NOMO-1 (cell line): ENCODE data around the gene ARTN.
A peak's percentile ranks its signal among the peaks of the same experiment; 100 is the strongest.

Source experiments
- DNase-seq, 2 experiments: peaks; one replicate each; lab custom pipeline; 2025; ENCODE audit not compliant: unreplicated experiment in 2 of 2; lab: John Stamatoyannopoulos, UW

Gene ARTN

DNA sequence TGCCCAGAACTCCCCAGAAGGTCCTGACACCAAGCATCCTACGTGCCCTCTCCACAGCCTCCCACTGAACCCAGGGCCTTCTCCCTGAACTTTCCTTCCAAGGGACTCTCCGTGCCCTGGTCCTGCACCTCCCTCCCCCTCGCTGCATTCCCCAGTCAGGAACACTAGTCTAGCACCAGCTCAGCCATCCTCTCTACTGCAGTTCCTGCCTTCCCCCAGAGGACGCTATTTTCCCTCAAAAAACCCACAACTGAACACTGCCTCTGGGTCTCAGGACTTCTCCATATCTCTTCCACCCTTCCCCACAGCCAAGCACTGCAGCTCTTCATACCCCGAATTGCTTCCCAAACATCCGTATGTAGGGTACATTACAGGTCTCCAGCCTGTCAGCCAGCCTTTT, 12.6 kb upstream of the ARTN start:
- DNase-seq: no peak

DNA sequence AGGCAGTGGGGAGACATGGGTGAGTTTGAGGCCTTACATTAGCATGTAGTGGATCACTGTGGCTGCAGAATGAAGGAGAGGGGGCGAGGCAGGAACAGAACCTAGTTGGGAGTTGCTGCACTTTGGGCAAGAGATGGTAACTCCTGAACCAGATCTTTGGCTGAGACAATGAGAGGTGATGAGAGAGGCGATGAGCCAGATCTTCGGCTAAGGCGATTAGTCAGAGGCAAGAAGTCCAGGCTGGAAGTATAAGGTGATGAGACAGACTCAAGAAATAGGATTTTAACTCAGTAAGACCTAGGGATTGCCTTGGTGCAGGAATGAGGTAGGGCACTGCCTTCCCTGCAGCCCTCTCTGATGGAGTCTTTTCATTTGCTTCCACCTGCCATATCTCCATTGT, 9.1 kb upstream of the ARTN start:
- no peak for DNase-seq

DNA sequence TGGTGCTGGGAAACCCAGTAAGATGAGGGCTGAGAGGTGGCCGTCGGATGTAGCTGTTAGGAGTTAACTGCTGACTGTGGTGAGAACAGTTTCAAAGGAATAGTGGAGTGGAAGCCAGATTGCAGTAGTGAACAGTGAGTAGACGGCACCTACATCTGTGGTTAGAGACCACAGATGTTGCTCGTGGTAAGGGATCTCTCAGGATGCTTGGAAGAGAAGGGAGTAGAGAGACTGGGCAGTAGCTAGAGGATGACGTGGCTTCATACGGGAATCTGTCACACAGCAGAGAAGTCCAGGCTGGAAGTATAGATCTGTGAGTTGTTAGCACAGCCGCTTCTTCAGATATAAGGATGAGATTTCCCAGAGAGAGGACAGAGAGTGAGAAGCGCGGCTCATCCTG, 7.8 kb upstream of the ARTN start:
- no peak for DNase-seq

DNA sequence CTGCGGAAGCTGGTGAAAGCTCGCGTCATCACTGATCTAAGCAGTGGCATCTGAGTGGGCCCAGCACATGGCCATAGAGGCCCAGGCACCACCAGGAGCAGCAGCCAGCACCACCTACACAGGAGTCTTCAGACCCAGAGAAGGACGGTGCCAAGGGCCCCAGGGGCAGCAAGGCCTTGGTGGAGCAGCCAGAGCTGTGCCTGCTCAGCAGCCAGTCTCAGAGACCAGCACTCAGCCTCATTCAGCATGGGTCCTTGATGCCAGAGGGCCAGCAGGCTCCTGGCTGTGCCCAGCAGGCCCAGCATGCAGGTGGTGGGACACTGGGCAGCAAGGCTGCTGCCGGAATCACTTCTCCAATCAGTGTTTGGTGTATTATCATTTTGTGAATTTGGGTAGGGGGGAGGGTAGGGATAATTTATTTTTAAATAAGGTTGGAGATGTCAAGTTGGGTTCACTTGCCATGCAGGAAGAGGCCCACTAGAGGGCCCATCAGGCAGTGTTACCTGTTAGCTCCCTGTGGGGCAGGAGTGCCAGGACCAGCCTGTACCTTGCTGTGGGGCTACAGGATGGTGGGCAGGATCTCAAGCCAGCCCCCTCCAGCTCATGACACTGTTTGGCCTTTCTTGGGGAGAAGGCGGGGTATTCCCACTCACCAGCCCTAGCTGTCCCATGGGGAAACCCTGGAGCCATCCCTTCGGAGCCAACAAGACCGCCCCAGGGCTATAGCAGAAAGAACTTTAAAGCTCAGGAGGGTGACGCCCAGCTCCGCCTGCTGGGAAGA, 3.2 kb upstream of the ARTN start:
- no peak for DNase-seq

DNA sequence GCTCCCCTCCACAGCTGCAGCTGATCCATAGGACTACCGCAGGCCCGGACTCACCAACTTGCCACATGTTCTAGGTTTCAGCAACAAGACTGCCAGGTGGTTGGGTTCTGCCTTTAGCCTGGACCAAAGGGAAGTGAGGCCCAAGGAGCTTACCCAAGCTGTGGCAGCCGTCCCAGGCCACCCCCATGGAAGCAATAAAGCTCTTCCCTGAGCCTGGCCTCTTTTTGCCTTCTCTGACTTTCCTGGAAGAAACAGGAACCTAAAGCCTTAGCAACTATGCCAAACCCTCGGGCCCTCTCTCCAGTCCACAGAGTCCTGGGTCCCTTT, 2.7 kb upstream of the ARTN start:
- no peak for DNase-seq

DNA sequence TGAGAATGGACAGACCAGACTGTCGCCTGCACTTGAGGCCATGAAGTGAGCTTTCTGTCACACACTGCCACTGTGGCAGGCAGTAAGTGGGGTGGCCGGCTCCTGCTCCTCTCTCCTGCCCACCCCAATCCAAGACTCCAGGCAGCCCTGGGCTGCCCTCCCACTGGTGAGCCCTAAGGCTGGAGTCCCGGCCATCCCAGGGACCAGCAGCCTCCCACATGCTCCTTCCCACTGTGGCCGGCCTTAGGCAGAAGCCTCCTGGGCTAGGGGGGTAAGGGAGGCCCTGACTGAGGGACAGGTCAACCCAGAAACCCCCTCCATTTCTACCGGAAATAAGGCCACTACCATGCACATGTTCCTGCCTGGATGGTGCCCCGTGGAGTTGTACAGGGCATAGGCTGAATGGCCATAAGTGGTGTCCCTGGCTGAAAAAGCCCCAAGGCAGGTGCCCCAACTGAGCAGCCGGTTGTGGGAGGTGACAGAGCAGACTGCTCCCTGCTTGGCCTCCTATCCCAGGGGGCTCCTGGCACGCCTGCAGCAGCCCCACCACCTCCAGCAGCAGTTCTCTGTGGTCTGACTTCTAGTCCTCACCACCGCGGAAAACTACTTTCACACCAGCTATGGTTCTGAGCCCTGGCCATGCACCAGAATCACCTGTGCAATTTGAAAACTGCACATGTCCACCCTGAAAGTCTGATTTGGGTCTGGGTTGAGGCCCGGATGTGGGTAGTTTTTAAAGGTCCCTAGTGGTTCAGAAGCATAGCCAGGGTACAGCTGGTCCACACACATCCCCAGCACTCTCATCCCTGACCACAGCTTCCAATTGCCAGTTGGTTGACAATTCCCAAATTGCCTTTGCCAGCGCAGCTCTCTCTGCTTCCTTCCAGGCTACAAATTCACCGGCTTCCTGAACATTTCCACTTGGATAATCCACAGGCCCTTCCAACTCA, 1.6 kb upstream of the ARTN start:
- no peak for DNase-seq

DNA sequence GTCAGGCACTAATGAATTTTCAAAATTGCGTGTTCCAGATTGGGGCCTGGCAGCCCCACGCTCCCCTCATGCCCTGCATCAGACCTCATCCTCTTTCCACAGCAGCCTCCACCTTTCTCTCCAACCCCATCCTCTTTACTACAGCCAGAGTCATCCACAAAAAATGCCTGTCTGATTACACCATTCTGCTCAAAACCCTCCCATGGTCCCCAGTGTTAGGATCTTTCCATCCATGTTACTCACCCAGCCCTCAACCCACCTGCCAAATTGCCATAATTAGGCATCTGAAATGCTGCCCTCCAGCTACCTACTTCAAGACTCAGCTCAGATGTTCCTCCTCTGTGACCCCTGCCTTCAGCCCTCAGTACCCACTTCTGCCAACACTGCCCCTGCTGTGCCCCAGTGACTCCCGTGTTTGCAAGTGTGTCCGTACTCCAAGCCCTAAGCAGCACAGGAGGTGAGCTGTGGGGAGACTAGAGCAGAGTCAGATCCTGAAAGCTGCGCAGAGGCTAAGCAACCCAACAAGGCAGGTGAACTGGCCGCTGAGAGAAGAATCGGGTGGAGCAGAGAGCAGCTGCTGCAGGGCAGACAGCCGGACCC, 715 bp upstream of the ARTN start:
- DNase-seq: no peak

DNA sequence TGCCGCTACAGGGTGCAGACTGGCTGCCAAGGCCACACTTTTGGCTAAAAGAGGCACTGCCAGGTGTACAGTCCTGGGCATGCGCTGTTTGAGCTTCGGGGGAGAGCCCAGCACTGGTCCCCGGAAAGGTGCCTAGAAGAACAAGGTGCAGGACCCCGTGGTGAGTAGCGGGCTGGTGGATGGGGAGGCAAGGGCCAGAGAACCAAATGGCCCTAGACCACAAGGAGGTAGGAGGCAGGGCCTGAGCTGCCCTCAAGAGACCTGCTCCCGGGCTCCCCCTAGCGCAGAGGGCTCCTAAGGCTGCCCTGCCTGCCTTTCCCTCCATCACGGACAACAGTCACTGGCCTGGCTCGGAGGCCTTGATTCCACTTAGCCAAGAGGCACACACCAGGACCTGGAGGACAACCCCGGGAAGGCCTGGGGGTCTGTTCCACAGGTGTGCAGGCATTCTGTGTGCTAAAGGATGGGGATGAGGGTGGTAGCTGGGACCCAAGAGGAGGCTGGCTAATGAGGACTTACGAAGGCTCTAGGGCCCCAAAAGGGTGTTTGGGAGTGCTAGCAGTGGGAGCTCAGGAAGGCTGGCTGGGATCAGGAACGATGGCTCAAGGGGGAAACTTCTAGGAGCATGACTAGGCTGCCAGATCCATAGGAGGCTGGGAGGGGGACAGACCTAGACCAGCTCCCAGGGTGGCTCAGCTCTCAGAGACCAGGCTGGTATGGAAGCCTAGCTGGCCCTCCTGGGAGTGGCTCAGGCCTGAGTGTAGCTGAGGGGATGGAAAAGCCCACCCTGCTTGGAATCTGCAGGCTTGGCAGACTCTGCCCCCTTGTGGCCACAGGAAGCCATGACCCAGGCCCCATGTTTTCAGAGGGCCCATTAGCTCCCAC, 742 bp downstream of the ARTN start:
- DNase-seq: peak; percentile 58 to 62

DNA sequence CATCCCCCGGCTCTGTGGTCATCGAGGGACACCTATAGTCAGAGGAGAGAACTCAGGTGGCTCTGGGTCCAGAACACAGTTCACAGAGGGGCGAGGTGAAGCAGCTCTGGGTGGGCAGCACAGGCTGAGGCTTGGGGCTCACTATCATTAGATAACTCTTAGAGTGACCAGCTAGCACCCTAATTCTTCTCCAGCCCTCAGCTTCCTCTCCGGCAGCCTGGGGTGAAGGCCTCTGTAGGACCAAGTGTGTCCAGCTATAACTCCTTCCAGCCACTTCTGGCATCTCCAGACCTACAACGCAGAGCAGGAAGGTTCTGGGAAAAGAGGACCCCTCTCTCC, 1.4 kb downstream of the ARTN start:
- DNase-seq: no peak

DNA sequence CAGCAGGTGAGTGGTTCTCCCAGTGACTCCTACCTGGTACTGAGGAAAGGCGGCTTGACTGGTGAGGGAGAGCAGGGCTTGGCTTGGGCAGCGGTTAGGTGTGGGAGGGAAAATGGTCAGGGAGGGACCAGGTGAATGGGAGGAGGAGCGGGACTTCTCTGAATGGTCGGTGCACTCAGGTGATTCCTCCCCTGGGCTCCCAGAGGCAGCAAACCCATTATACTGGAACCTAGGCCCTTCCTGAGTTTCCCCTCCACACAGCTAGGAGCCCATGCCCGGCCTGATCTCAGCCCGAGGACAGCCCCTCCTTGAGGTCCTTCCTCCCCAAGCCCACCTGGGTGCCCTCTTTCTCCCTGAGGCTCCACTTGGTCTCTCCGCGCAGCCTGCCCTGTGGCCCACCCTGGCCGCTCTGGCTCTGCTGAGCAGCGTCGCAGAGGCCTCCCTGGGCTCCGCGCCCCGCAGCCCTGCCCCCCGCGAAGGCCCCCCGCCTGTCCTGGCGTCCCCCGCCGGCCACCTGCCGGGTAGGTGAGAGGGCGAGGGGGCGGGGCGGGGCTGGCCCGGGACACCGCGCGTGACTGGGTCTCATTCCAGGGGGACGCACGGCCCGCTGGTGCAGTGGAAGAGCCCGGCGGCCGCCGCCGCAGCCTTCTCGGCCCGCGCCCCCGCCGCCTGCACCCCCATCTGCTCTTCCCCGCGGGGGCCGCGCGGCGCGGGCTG, 2.3 kb downstream of the ARTN start:
- no peak for DNase-seq

DNA sequence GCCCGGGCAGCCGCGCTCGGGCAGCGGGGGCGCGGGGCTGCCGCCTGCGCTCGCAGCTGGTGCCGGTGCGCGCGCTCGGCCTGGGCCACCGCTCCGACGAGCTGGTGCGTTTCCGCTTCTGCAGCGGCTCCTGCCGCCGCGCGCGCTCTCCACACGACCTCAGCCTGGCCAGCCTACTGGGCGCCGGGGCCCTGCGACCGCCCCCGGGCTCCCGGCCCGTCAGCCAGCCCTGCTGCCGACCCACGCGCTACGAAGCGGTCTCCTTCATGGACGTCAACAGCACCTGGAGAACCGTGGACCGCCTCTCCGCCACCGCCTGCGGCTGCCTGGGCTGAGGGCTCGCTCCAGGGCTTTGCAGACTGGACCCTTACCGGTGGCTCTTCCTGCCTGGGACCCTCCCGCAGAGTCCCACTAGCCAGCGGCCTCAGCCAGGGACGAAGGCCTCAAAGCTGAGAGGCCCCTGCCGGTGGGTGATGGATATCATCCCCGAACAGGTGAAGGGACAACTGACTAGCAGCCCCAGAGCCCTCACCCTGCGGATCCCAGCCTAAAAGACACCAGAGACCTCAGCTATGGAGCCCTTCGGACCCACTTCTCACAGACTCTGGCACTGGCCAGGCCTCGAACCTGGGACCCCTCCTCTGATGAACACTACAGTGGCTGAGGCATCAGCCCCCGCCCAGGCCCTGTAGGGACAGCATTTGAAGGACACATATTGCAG, 3.0 kb downstream of the ARTN start:
- DNase-seq: no peak

DNA sequence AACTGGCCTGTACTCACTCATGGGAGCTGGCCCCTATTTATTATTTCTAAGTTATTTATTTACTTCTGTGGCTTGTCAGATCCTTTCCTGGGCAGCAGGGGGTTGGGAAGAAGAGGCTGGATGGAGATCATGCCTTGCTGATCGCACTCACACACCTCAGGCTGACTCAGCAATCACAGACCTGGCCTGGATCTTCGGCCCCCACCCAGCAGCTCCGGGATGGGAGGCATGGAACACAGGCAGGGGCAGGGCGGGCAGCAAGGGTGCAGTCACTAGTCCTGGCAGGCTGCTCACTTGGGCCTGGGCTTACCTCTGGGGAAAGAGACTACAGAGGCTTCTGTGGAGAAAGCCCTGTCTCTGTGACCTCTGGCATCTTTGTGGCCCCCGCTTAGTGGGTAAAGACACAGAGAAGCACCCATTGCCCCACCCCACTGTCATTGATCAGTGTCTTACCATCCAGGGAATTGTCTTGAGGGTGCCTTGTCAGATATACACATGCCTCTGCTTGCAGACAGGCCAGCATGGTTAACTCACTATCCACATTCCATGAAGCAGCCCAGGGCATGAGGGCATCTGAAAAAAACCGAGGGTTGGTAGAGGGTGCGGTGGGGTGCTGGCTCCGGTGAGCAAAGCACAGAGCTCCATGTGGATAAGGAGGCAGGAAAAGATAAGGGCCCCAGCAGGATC, 3.7 kb downstream of the ARTN start:
- DNase-seq: no peak

DNA sequence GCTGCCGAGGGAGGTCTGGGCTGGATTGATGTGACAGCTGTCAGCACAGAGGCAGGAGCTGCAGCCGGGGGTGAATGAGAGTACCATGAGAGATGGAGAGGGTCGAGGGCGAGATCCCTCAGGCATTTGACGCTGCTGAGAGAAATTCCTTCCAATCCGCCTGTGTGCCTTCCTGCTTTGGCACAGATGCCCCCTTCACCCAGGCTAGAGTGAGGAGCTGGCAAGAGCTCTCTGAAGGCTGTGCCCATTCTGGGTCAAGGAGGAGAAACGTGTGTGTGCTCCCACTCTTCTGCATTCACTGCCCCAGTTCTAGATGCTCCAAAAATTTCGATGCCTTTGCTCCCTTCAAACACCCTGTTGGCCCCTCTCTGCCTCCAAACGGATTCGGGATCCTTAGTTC, 4.8 kb downstream of the ARTN start:
- DNase-seq: no peak

DNA sequence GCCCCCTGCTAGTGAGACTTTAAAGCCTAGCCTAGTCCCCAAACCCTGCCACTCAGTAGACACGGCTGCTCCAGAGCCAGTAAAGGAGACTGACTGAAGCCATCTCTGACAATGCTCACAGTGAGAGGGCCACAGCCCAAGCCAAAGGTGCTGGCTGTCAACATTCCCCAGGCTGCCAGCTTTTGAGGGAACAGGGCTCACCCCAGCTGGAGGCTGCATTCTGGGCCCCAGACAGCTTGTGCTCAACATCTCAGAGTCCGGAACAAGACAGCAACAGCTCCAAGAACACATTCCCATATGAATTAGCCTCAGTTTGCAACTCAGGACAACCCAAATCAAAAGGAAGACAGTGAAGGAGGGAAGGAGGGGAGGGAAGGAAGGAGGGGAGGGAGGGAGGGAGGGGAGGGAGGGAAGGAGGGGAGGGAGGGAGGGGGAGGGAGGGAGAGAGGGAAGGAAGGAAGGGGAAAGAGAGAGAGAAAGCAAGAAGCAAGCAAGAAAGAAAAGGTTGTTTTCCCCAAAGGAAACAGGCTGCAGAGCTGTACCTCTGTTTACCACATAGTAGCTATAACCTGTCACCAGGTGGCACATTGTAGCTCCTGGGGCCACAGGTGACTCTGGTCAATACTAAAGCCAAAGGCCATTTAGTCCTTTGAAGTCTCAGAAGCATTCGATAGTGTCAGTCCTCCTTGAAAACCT, 5.4 kb downstream of the ARTN start:
- DNase-seq: no peak

DNA sequence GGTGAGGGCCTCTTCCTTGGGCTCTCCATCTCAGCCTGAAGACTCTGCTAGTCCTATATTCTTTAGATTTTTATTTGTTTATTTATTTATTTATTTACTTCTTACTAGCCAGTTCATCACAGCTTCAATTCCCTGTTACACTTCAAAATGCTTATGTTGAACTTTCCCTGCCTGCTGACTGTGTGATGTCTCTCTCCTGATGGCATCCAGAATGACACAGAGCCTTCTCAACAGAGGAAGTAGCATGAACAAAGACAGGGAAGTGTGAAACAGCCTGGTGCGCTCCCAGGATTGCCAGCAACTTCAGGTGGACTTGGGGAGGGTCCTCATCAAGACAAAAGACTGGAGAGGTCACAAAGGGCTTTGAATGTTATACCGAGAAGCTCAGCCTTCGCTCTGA, 8.8 kb downstream of the ARTN start:
- no peak for DNase-seq

DNA sequence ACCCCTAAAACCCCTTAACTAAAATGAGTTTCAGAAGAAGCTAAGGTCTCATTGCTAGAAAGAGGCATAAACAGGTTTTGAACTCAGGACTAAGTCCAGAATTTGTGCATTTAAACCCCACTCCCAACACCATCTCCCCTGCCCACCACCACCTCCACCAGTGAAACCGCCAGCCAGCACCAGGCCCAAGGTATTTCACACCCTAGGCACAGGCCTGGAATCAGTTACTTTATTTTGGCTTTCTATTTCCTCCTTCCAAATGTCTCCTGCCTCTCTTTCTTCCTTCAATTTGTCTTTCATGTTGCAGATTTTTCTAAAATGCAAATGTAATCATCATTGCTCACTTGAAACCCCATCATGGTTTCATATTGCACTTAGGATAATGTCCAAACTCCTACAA, 11.3 kb downstream of the ARTN start:
- no peak for DNase-seq

DNA sequence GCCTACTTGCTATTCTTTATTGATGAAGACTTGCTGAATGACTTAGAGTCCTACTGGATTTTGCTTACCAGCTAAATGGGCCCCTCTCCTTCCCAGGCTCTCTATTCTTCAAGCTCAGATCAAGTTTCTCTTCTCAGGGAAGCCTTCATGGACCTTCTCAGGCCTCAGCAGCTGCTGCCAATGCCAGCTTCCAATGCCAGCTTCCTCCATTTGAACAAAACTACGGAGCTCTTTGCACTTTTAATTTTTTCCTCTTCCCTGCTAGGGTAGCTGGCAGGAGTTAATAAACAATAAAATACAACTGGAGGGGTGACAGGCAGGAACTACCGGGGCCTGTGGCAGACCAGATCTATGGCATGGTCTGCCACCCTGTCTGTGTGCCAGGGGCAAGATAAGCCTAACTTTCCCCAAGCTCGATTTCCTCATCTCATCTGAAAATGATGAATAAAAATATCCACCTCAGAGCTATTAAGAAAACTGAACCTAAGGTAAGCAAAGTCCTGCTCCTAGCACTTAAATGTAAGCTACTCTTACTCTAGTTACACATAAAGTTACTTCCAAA, 12.2 kb downstream of the ARTN start:
- DNase-seq: no peak
